PFSK-1 (cell line): ENCODE measurements around the gene REXO4.

Source experiments
- FOXP2 ChIP-seq: optimal IDR thresholded peaks from 2 replicates; pipeline ENCODE3; 2011; ENCODE audit warnings: borderline replicate concordance, control low read depth, inconsistent platforms; ENCODE audit not compliant: insufficient read depth; ENCODE audit errors: extremely low read length, extremely low read depth
- POLR2AphosphoS5 ChIP-seq: IDR thresholded peaks from 2 replicates; pipeline ENCODE4 v1.6.1; 2012; ENCODE audit warnings: low read depth, mild to moderate bottlenecking, control low read depth, low read length, moderate library complexity
- REST ChIP-seq, 2 experiments: IDR thresholded peaks; 2 replicates each; pipeline versions ENCODE4 v1.6.1 to v1.8.0; 2011 to 2012; ENCODE audit warnings: low read depth in 2 of 2, low read length in 2 of 2, control low read depth in 1 of 2, inconsistent platforms in 1 of 2, mild to moderate bottlenecking in 1 of 2, moderate library complexity in 1 of 2; ENCODE audit not compliant: insufficient read depth in 1 of 2
- SIN3A ChIP-seq: IDR thresholded peaks from 2 replicates; pipeline ENCODE4 v1.6.1; 2012; ENCODE audit warnings: mild to moderate bottlenecking, low read length, moderate library complexity, borderline replicate concordance; ENCODE audit not compliant: insufficient read depth
- TAF1 ChIP-seq: IDR thresholded peaks from 2 replicates; pipeline ENCODE4 v1.6.1; 2012; ENCODE audit warnings: low read length, control low read depth, borderline replicate concordance; ENCODE audit not compliant: insufficient read depth

Gene REXO4

GRCh38 chr9:133453651-133454050 lies 35.8 kb upstream of the REXO4 start:
- TF ChIP-seq FOXP2 (no peak), POLR2AphosphoS5 (no peak), TAF1 (no peak), REST (IDR thresholded peaks at IDR 0.05; ENCODE audit: insufficient read depth in 1 of 2, low read depth in 2 of 2, low read length in 2 of 2) (no peak), SIN3A (no peak)

GRCh38 chr9:133452562-133452961 lies 34.8 kb upstream of the REXO4 start:
- TF ChIP-seq FOXP2 (no peak), SIN3A (no peak), REST (IDR thresholded peaks at IDR 0.05; ENCODE audit: insufficient read depth in 1 of 2, low read depth in 2 of 2, low read length in 2 of 2) (no peak), POLR2AphosphoS5 (no peak), TAF1 (no peak)

- TF ChIP-seq TAF1: no peak
- no peak for TF ChIP-seq REST (IDR thresholded peaks at IDR 0.05; ENCODE audit: insufficient read depth in 1 of 2, low read depth in 2 of 2, low read length in 2 of 2)
- no peak for TF ChIP-seq FOXP2
- no peak for TF ChIP-seq SIN3A
- no peak for TF ChIP-seq POLR2AphosphoS5
Observed at GRCh38 chr9:133449760-133450159, 31.9 kb upstream of the REXO4 start.

- TF ChIP-seq FOXP2 (no peak), REST (IDR thresholded peaks at IDR 0.05; ENCODE audit: insufficient read depth in 1 of 2, low read depth in 2 of 2, low read length in 2 of 2) (no peak), SIN3A (no peak), POLR2AphosphoS5 (no peak), TAF1 (no peak)
Observed at GRCh38 chr9:133448487-133448972, 30.7 kb upstream of the REXO4 start.
